ENCODE data around the gene YDJC. TPM values are rescaled to one million over a fixed set of nuclear protein-coding genes. Genes with fewer than 3 reads are reported as not detected.

Gene YDJC
- total and polyA plus RNA-seq, 2 donors (not counting 1 experiment from before 2014, with no cell fraction given) = 4.7 to 10.4 TPM

GRCh38 chr22:21651521-21652009 is 21.7 kb upstream of the YDJC start:
- peak overlapping the region; percentile 61 to 78 (median 74) for H3K4me3 ChIP-seq (replicated peaks in 1 of 4; ENCODE audit: control extremely low read depth in 1 of 4, insufficient read depth in 1 of 4, low read depth in 3 of 4, low read length in 4 of 4)
- H3K27ac ChIP-seq (ENCODE audit: insufficient read depth, low read length) = peak overlapping the region; percentile 65

GRCh38 chr22:21650823-21651520 is 21.1 kb upstream of the YDJC start:
- TF ChIP-seq CTCF (conservative IDR thresholded peaks at IDR 0.05 in 1 of 2, IDR thresholded peaks at IDR 0.05 in 1 of 2; ENCODE audit: low read depth in 1 of 2, low read length in 2 of 2) (no peak), EZH2 (IDR thresholded peaks at IDR 0.05; ENCODE audit: low read length, missing control alignments) (no peak)
- peaks cover 6% of the 10 kb centered on the region for H3K4me1 ChIP-seq (ENCODE audit: control insufficient read depth, extremely low read depth, insufficient read depth, low read length)
- no peak overlapping the region for H3K9ac ChIP-seq (ENCODE audit: insufficient read depth, low read length)
- peak overlapping the region; percentile 65 for H3K27ac ChIP-seq (ENCODE audit: insufficient read depth, low read length)
- no peaks in the 10 kb centered on the region for H4K20me1 ChIP-seq (ENCODE audit: control insufficient read depth, extremely low read depth, insufficient read depth, low read length)
- no peaks in the 10 kb centered on the region for H3K27me3 ChIP-seq (ENCODE audit: control insufficient read depth, insufficient read depth, low read length)
- peaks cover 10% of the 10 kb centered on the region for H3K36me3 ChIP-seq (ENCODE audit: control insufficient read depth, insufficient read depth, low read length)
- H3K79me2 ChIP-seq (ENCODE audit: control insufficient read depth, insufficient read depth, low read length) = peaks cover 3% of the 10 kb centered on the region
- H3K9me3 ChIP-seq (ENCODE audit: control insufficient read depth, insufficient read depth, low read depth, low read length) = no peaks in the 10 kb centered on the region
- peak overlapping the region; percentile 95 for H3K4me2 ChIP-seq (ENCODE audit: extremely low read depth, insufficient read depth, low read length)
- H3K4me3 ChIP-seq (replicated peaks in 1 of 4; ENCODE audit: control extremely low read depth in 1 of 4, insufficient read depth in 1 of 4, low read depth in 3 of 4, low read length in 4 of 4) = peak overlapping the region; percentile 61 to 78 (median 74)
- no peak for DNase-seq (ENCODE audit: low read depth in 2 of 2)
- no peak overlapping the region for H2AFZ ChIP-seq (ENCODE audit: low read length)

More at GRCh38 chr22:21651521-21652009, 21.7 kb upstream of the YDJC start:
- TF ChIP-seq EZH2 (IDR thresholded peaks at IDR 0.05; ENCODE audit: low read length, missing control alignments) (no peak), CTCF (conservative IDR thresholded peaks at IDR 0.05 in 1 of 2, IDR thresholded peaks at IDR 0.05 in 1 of 2; ENCODE audit: low read depth in 1 of 2, low read length in 2 of 2) (no peak)
- H3K4me1 ChIP-seq (ENCODE audit: control insufficient read depth, extremely low read depth, insufficient read depth, low read length) = peaks cover 6% of the 10 kb centered on the region
- no peaks in the 10 kb centered on the region for H4K20me1 ChIP-seq (ENCODE audit: control insufficient read depth, extremely low read depth, insufficient read depth, low read length)
- H3K79me2 ChIP-seq (ENCODE audit: control insufficient read depth, insufficient read depth, low read length) = peaks cover 3% of the 10 kb centered on the region
- no peaks in the 10 kb centered on the region for H3K27me3 ChIP-seq (ENCODE audit: control insufficient read depth, insufficient read depth, low read length)
- peak overlapping the region; percentile 65 for H3K9ac ChIP-seq (ENCODE audit: insufficient read depth, low read length)
- no peaks in the 10 kb centered on the region for H3K9me3 ChIP-seq (ENCODE audit: control insufficient read depth, insufficient read depth, low read depth, low read length)
- H3K36me3 ChIP-seq (ENCODE audit: control insufficient read depth, insufficient read depth, low read length) = peaks cover 6% of the 10 kb centered on the region
- DNase-seq (ENCODE audit: low read depth in 2 of 2) = no peak
- H2AFZ ChIP-seq (ENCODE audit: low read length) = peak overlapping the region; percentile 65
- peak overlapping the region; percentile 95 for H3K4me2 ChIP-seq (ENCODE audit: extremely low read depth, insufficient read depth, low read length)

GRCh38 chr22:21650280-21650679 is 20.5 kb upstream of the YDJC start:
- Histone ChIP-seq H3K9ac (ENCODE audit: insufficient read depth, low read length) (no peak overlapping the region), H3K36me3 (ENCODE audit: control insufficient read depth, insufficient read depth, low read length) (peaks cover 10% of the 10 kb centered on the region), H3K79me2 (ENCODE audit: control insufficient read depth, insufficient read depth, low read length) (peaks cover 3% of the 10 kb centered on the region), H3K27me3 (ENCODE audit: control insufficient read depth, insufficient read depth, low read length) (no peaks in the 10 kb centered on the region), H3K9me3 (ENCODE audit: control insufficient read depth, insufficient read depth, low read depth, low read length) (no peaks in the 10 kb centered on the region), H2AFZ (ENCODE audit: low read length) (no peak overlapping the region), H3K4me2 (ENCODE audit: extremely low read depth, insufficient read depth, low read length) (no peak overlapping the region), H3K4me3 (replicated peaks in 1 of 4; ENCODE audit: control extremely low read depth in 1 of 4, insufficient read depth in 1 of 4, low read depth in 3 of 4, low read length in 4 of 4) (no peak overlapping the region), H3K27ac (ENCODE audit: insufficient read depth, low read length) (no peak overlapping the region), H4K20me1 (ENCODE audit: control insufficient read depth, extremely low read depth, insufficient read depth, low read length) (no peaks in the 10 kb centered on the region), H3K4me1 (ENCODE audit: control insufficient read depth, extremely low read depth, insufficient read depth, low read length) (peaks cover 6% of the 10 kb centered on the region)
- no peak for TF ChIP-seq EZH2 (IDR thresholded peaks at IDR 0.05; ENCODE audit: low read length, missing control alignments)
- TF ChIP-seq CTCF (conservative IDR thresholded peaks at IDR 0.05 in 1 of 2, IDR thresholded peaks at IDR 0.05 in 1 of 2; ENCODE audit: low read depth in 1 of 2, low read length in 2 of 2) = no peak
- no peak for DNase-seq (ENCODE audit: low read depth in 2 of 2)

Measured in fibroblast of lung (primary cell).